ENCODE data around the gene ARMC7.

DNA sequence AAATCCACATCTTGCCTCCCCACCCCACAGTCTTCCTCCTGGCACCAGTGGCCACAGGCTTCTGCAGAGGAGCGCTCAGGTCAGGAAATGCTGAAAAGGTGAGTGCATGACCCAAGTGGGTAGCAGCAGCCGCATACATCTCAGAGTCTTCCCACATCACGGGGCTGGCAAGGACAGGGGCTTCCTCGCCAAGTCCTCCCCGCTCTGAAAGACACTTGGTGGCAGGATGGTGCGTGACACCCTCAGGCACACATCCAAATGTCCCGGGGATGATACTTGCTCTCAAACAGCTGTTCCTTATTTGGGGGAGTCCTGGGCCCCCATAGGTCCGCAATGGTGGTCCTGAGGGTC, 30.8 kb upstream of the ARMC7 start:
- no peak for TF ChIP-seq TCF7 (IDR thresholded peaks at IDR 0.05; ENCODE audit: low read depth)
- TF ChIP-seq PAF1 (CRISPR knock-in tag; IDR thresholded peaks at IDR 0.05), result no peak
- TF ChIP-seq, protein P1, sequence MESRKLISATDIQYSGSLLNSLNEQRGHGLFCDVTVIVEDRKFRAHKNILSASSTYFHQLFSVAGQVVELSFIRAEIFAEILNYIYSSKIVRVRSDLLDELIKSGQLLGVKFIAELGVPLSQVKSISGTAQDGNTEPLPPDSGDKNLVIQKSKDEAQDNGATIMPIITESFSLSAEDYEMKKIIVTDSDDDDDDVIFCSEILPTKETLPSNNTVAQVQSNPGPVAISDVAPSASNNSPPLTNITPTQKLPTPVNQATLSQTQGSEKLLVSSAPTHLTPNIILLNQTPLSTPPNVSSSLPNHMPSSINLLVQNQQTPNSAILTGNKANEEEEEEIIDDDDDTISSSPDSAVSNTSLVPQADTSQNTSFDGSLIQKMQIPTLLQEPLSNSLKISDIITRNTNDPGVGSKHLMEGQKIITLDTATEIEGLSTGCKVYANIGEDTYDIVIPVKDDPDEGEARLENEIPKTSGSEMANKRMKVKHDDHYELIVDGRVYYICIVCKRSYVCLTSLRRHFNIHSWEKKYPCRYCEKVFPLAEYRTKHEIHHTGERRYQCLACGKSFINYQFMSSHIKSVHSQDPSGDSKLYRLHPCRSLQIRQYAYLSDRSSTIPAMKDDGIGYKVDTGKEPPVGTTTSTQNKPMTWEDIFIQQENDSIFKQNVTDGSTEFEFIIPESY (CRISPR knock-in tag; IDR thresholded peaks at IDR 0.05), result no peak
- TF ChIP-seq ESRRA (CRISPR knock-in tag; IDR thresholded peaks at IDR 0.05; ENCODE audit: low read depth), result no peak
- no peak for TF ChIP-seq TCF7L2 (IDR thresholded peaks at IDR 0.05; ENCODE audit: low read depth, low read length)
- no peak for TF ChIP-seq POLR2A (IDR thresholded peaks at IDR 0.05; ENCODE audit: insufficient read depth in 1 of 2, low read depth in 2 of 2, low read length in 2 of 2)
- no peak for TF ChIP-seq ZNF644 (CRISPR knock-in tag; IDR thresholded peaks at IDR 0.05; ENCODE audit: low read depth)
- TF ChIP-seq, protein P2, sequence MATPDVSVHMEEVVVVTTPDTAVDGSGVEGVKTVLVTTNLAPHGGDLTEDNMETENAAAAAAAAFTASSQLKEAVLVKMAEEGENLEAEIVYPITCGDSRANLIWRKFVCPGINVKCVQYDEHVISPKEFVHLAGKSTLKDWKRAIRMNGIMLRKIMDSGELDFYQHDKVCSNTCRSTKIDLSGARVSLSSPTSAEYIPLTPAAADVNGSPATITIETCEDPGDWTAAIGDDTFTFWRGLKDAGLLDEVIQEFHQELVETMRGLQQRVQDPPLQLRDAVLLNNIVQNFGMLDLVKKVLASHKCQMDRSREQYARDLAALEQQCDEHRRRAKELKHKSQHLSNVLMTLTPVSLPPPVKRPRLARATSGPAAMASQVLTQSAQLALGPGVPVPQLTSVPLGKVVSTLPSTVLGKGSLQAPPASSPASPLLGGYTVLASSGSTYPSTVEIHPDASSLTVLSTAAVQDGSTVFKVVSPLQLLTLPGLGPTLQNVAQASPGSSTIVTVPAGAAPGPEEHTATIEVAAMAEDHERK (CRISPR knock-in tag; IDR thresholded peaks at IDR 0.05; ENCODE audit: low read depth), result no peak
- TF ChIP-seq HNF4A (CRISPR knock-in tag; IDR thresholded peaks at IDR 0.05), result no peak
- TF ChIP-seq, protein P3, sequence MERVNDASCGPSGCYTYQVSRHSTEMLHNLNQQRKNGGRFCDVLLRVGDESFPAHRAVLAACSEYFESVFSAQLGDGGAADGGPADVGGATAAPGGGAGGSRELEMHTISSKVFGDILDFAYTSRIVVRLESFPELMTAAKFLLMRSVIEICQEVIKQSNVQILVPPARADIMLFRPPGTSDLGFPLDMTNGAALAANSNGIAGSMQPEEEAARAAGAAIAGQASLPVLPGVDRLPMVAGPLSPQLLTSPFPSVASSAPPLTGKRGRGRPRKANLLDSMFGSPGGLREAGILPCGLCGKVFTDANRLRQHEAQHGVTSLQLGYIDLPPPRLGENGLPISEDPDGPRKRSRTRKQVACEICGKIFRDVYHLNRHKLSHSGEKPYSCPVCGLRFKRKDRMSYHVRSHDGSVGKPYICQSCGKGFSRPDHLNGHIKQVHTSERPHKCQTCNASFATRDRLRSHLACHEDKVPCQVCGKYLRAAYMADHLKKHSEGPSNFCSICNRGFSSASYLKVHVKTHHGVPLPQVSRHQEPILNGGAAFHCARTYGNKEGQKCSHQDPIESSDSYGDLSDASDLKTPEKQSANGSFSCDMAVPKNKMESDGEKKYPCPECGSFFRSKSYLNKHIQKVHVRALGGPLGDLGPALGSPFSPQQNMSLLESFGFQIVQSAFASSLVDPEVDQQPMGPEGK (CRISPR knock-in tag; IDR thresholded peaks at IDR 0.05), result no peak; the same call in 1 of the 2 replicates
